Astrocyte of the cerebellum (primary cell): Measurements from ENCODE around the gene MTX1.
"Not testable (repeated sequence)": the region's sequence is repeated elsewhere in the genome, so short reads cannot be mapped to it uniquely, and the experiment has no call there.

Experiments used
- DNase-seq: peaks from one replicate; pipeline ENCODE4 v3.0.0-alpha.2; 2011; ENCODE audit warnings: low read depth
- H3K4me3 ChIP-seq: 2 replicates; pipeline ENCODE4 v1.5.1; 2011; ENCODE audit warnings: mild to moderate bottlenecking, low read depth, low read length, moderate library complexity
- CTCF ChIP-seq: IDR thresholded peaks from 2 replicates; pipeline ENCODE4 v1.5.1; 2012; ENCODE audit warnings: low read length, low read depth, moderate library complexity, mild to moderate bottlenecking; ENCODE audit errors: missing control alignments
- in situ Hi-C: cut with HindIII; loops from 2 replicates; pipeline ENCODE4 v1.10.0; 2017; ENCODE audit warnings: low sequenced_read_pairs

The MTX1 gene

GRCh38 chr1:155236451-155236850 is 28.0 kb downstream of the MTX1 start:
- H3K4me3 ChIP-seq: no peak overlapping the region
- TF ChIP-seq CTCF: no peak
- DNase-seq: no peak
- in situ Hi-C loops: no loop called here

GRCh38 chr1:155241069-155241679 is 32.7 kb downstream of the MTX1 start:
- in situ Hi-C loops: no loop called here
- peak; percentile 63 for DNase-seq
- no peak for TF ChIP-seq CTCF
- peak overlapping the region; percentile 47 for H3K4me3 ChIP-seq

GRCh38 chr1:155241841-155242264 is 33.4 kb downstream of the MTX1 start:
- DNase-seq: no peak
- TF ChIP-seq CTCF: no peak
- in situ Hi-C loops: no loop called here
- H3K4me3 ChIP-seq: no peak overlapping the region

- no peak for TF ChIP-seq CTCF
- DNase-seq: no peak
- H3K4me3 ChIP-seq: peak overlapping the region; percentile 54
- in situ Hi-C loops: no loop called here
Observed at GRCh38 chr1:155242805-155243358, 34.4 kb downstream of the MTX1 start.

GRCh38 chr1:155244368-155245162 is 36.1 kb downstream of the MTX1 start:
- in situ Hi-C loops: no loop called here
- DNase-seq: peak; percentile 98
- TF ChIP-seq CTCF: peak; percentile 39
- H3K4me3 ChIP-seq: peak overlapping the region; percentile 54

GRCh38 chr1:155245163-155245524 is 36.6 kb downstream of the MTX1 start:
- TF ChIP-seq CTCF: no peak
- in situ Hi-C loops: no loop called here

DNA sequence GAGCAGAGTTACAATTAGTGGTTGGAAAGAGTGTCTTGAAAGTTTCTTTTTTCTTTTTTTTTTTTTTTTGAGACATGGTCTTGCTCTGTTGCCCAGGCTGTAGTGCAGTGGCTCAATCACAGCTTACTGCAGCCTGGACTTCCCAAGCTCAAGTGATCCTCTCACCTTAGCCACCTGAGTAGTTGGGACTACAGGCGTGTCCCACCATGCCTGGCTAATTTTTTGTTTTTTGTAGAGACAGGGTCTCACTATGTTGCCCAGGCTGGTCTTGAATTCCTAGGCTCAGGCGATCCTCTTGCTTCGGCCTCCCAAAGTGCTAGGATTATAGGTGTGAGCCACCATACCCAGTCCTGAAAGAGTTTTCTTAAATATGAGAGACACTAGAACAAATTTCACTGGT is 38.3 kb downstream of the MTX1 start:
- H3K4me3 ChIP-seq, DNase-seq, in situ Hi-C loops: not testable (repeated sequence)

More at GRCh38 chr1:155245163-155245524, 36.6 kb downstream of the MTX1 start:
- peak overlapping the region; percentile 54 for H3K4me3 ChIP-seq
- no peak for DNase-seq
